Chondrocyte (in vitro differentiated cells): Measurements from ENCODE around the gene RHNO1. TPM values are rescaled to one million over a fixed set of nuclear protein-coding genes. Genes with fewer than 3 reads are reported as not detected.

Source experiments
- DNase-seq: peaks from one replicate; pipeline ENCODE4 v3.0.0; 2021; ENCODE audit warnings: mixed read lengths, low spot score
- H3K27ac Mint-ChIP-seq: one replicate; pipeline ENCODE4 v1.8.0; 2021; ENCODE audit warnings: mild to moderate bottlenecking, moderate library complexity, mixed read lengths; ENCODE audit not compliant: unreplicated experiment
- H3K27me3 Mint-ChIP-seq: 2 replicates; pipeline ENCODE4 v1.8.0; 2021; ENCODE audit warnings: low read depth, mixed read lengths
- H3K36me3 Mint-ChIP-seq: 2 replicates; pipeline ENCODE4 v1.8.0; 2021; ENCODE audit warnings: low read depth, mixed read lengths
- H3K4me1 Mint-ChIP-seq: 2 replicates; pipeline ENCODE4 v1.8.0; 2021; ENCODE audit warnings: low read depth, mild to moderate bottlenecking, mixed read lengths
- H3K4me3 Mint-ChIP-seq: one replicate; pipeline ENCODE4 v1.8.0; 2021; ENCODE audit warnings: mild to moderate bottlenecking, moderate library complexity, mixed read lengths; ENCODE audit not compliant: unreplicated experiment
- H3K9me3 Mint-ChIP-seq: 2 replicates; pipeline ENCODE4 v1.8.0; 2021; ENCODE audit warnings: low read depth, mixed read lengths
- total RNA-seq: library from RNA; stranded (reverse); gene quantifications from 3 replicates; pipeline ENCODE4 v1.2.1, GENCODE V29; 2021
- TF ChIP-seq, protein P1 (sequence below): fragments of 200-600 bp; sonication (generic); IDR thresholded peaks from 2 replicates; pipeline ENCODE4 v1.5.0; 2021; ENCODE audit warnings: antibody characterized with exemption, mild to moderate bottlenecking, moderate library complexity

Gene RHNO1
- total RNA-seq, 1 donor from 2014 or later: 18.8 TPM

DNA sequence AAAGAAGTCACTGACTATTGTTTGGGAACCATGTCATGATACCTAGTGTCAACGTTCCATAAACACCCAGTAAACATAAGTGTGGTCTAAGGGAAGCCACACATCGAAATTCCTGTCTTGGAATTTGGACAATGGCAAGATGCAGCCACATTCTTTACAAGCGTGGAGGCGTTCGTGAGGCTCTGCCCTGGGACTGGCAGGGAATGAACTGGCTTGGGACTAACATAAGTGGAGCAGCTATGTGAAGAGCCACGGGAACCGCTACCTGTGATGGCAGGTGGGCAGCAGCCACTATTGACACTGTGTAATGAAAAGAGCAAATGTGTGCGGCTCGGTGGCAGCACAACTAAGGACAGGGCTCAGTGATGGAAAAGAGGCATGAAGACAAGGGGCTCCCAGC lies 32.2 kb upstream of the RHNO1 start:
- DNase-seq: no peak
- TF ChIP-seq, protein P1, sequence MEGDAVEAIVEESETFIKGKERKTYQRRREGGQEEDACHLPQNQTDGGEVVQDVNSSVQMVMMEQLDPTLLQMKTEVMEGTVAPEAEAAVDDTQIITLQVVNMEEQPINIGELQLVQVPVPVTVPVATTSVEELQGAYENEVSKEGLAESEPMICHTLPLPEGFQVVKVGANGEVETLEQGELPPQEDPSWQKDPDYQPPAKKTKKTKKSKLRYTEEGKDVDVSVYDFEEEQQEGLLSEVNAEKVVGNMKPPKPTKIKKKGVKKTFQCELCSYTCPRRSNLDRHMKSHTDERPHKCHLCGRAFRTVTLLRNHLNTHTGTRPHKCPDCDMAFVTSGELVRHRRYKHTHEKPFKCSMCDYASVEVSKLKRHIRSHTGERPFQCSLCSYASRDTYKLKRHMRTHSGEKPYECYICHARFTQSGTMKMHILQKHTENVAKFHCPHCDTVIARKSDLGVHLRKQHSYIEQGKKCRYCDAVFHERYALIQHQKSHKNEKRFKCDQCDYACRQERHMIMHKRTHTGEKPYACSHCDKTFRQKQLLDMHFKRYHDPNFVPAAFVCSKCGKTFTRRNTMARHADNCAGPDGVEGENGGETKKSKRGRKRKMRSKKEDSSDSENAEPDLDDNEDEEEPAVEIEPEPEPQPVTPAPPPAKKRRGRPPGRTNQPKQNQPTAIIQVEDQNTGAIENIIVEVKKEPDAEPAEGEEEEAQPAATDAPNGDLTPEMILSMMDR: no peak
- Mint-ChIP-seq H3K4me3 (no peak overlapping the region), H3K9me3 (no peaks in the 10 kb centered on the region), H3K36me3 (no peaks in the 10 kb centered on the region), H3K27ac (peak overlapping the region; percentile 39), H3K27me3 (no peaks in the 10 kb centered on the region), H3K4me1 (peaks cover 40% of the 10 kb centered on the region)

DNA sequence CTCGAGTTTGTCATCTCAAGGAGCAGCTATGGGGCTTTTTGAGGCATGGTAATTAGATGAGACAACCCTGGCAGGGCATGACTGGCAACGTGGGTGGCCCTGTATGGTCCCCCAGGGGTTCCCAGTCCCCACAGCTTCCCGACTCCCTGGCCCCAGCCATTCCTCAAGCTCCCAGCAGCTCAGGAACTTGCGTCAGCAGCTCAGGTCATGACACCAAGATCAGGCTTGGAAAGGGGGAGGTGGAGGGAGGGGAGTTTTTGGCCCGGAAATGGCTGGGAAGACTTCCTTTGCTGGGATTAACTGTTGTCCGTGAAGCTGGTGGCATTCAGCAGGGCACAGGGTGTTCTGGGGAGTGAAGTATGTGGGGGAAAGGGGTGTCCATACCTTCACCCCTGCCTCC lies 31.7 kb upstream of the RHNO1 start:
- Mint-ChIP-seq H3K27ac (peak overlapping the region; percentile 57), H3K4me3 (no peak overlapping the region), H3K27me3 (no peaks in the 10 kb centered on the region), H3K4me1 (peaks cover 44% of the 10 kb centered on the region), H3K9me3 (no peaks in the 10 kb centered on the region), H3K36me3 (no peaks in the 10 kb centered on the region)
- TF ChIP-seq, protein P1: no peak
- no peak for DNase-seq

GRCh38 chr12:2851931-2852330 lies 25.1 kb upstream of the RHNO1 start:
- peaks cover 18% of the 10 kb centered on the region for H3K4me1 Mint-ChIP-seq
- H3K4me3 Mint-ChIP-seq: no peak overlapping the region
- no peak for DNase-seq
- H3K9me3 Mint-ChIP-seq: no peaks in the 10 kb centered on the region
- no peaks in the 10 kb centered on the region for H3K27me3 Mint-ChIP-seq
- H3K36me3 Mint-ChIP-seq: no peaks in the 10 kb centered on the region
- TF ChIP-seq, protein P1: no peak
- H3K27ac Mint-ChIP-seq: no peak overlapping the region

GRCh38 chr12:2853626-2854025 lies 23.4 kb upstream of the RHNO1 start:
- H3K27me3 Mint-ChIP-seq: no peaks in the 10 kb centered on the region
- TF ChIP-seq, protein P1: peak; percentile 87
- H3K9me3 Mint-ChIP-seq: no peaks in the 10 kb centered on the region
- peak; percentile 88 for DNase-seq
- H3K4me3 Mint-ChIP-seq: no peak overlapping the region
- peaks cover 18% of the 10 kb centered on the region for H3K4me1 Mint-ChIP-seq
- peaks cover 1% of the 10 kb centered on the region for H3K36me3 Mint-ChIP-seq
- H3K27ac Mint-ChIP-seq: peak overlapping the region; percentile 49

DNA sequence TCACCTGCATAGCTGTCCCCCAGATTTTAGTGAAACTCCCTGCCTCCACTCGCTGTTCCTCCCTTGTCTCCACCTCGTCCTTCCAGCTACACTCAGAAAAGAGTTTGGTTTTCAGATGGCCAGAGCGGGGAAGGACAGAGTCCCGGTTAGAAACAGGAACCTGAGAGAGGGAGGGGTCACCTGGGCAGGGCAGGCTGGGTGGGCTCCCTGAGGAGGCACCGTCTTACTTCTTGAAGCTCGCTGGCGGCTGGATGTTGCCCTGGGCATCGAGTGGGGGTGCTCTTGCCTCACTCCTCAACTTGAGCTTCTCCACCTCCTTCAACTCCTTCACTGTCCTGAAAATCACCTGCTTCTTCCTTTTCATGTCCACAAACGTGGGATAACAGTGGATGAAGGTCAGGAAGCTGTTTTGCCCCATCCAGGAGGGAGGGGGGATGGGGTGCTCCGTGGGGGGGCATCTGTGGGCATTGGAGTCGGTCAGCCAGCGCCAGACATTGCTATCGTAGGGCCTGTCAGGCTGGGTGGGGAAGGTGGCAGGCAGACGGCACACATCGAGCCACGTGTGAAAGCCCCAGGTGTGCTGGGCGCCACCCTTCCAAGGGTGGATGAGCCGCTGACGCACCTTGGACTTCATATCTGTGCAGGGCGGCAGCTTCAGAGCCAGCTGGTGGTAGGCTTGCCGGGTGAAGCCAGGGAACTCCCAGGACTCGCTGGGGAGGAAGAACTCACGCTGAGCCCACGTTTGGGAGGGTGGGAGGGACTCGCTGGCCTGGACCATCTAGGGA lies 22.2 kb upstream of the RHNO1 start:
- Mint-ChIP-seq H3K27me3 (no peaks in the 10 kb centered on the region), H3K36me3 (peaks cover 2% of the 10 kb centered on the region), H3K27ac (no peak overlapping the region), H3K9me3 (no peaks in the 10 kb centered on the region), H3K4me3 (no peak overlapping the region), H3K4me1 (peaks cover 10% of the 10 kb centered on the region)
- TF ChIP-seq, protein P1: no peak
- peak; percentile 75 for DNase-seq
